ENCODE data around the gene GPN1. TPM values are rescaled to one million over a fixed set of nuclear protein-coding genes. Genes with fewer than 3 reads are reported as not detected.

The GPN1 gene
- total RNA-seq, 1 donor from 2014 or later, result 37.5 TPM

GRCh38 chr2:27661371-27661770, 32.5 kb downstream of the GPN1 start:
- Mint-ChIP-seq H3K4me3 (ENCODE audit: unreplicated experiment) (no peak overlapping the region), H3K9me3 (ENCODE audit: unreplicated experiment) (peaks cover 2% of the 10 kb centered on the region), H3K4me1 (ENCODE audit: low read depth, unreplicated experiment) (peaks cover 10% of the 10 kb centered on the region), H3K27me3 (ENCODE audit: unreplicated experiment) (peaks cover 4% of the 10 kb centered on the region), H3K27ac (ENCODE audit: unreplicated experiment) (no peak overlapping the region), H3K36me3 (ENCODE audit: unreplicated experiment) (no peaks in the 10 kb centered on the region)
- DNase-seq, result no peak
- TF ChIP-seq CTCF (IDR thresholded peaks at IDR 0.05; ENCODE audit: partially characterized antibody, unreplicated experiment), result no peak

GRCh38 chr2:27663285-27664153, 34.7 kb downstream of the GPN1 start, which contains the start of the genes SLC4A1AP and SUPT7L:
TSS of gene SLC4A1AP (plus strand) at chr2:27663889. CDS start at chr2:27663915, 26 bp downstream.
TSS of gene SUPT7L (minus strand) at chr2:27663614. CDS start at chr2:27662192, 1,422 bp downstream.
- Mint-ChIP-seq H3K27me3 (ENCODE audit: unreplicated experiment) (peaks cover 4% of the 10 kb centered on the region), H3K9me3 (ENCODE audit: unreplicated experiment) (peaks cover 2% of the 10 kb centered on the region), H3K4me3 (ENCODE audit: unreplicated experiment) (peak within 1 kb of the TSS; percentile 100), H3K4me1 (ENCODE audit: low read depth, unreplicated experiment) (peaks cover 10% of the 10 kb centered on the region), H3K27ac (ENCODE audit: unreplicated experiment) (peak within 1 kb of the TSS; percentile 100), H3K36me3 (ENCODE audit: unreplicated experiment) (no peaks in the 10 kb centered on the region)
- TF ChIP-seq CTCF (IDR thresholded peaks at IDR 0.05; ENCODE audit: partially characterized antibody, unreplicated experiment), result no peak
- DNase-seq, result peak; percentile 79

GRCh38 chr2:27664154-27664574, 35.3 kb downstream of the GPN1 start:
- Mint-ChIP-seq H3K9me3 (ENCODE audit: unreplicated experiment) (peaks cover 2% of the 10 kb centered on the region), H3K27ac (ENCODE audit: unreplicated experiment) (peak overlapping the region; percentile 100), H3K36me3 (ENCODE audit: unreplicated experiment) (no peaks in the 10 kb centered on the region), H3K27me3 (ENCODE audit: unreplicated experiment) (peaks cover 4% of the 10 kb centered on the region), H3K4me1 (ENCODE audit: low read depth, unreplicated experiment) (peaks cover 10% of the 10 kb centered on the region), H3K4me3 (ENCODE audit: unreplicated experiment) (peak overlapping the region; percentile 100)
- no peak for DNase-seq
- no peak for TF ChIP-seq CTCF (IDR thresholded peaks at IDR 0.05; ENCODE audit: partially characterized antibody, unreplicated experiment)

- Mint-ChIP-seq H3K36me3 (ENCODE audit: unreplicated experiment) (no peaks in the 10 kb centered on the region), H3K4me3 (ENCODE audit: unreplicated experiment) (peak overlapping the region; percentile 100), H3K27ac (ENCODE audit: unreplicated experiment) (peak overlapping the region; percentile 64), H3K4me1 (ENCODE audit: low read depth, unreplicated experiment) (peaks cover 10% of the 10 kb centered on the region), H3K9me3 (ENCODE audit: unreplicated experiment) (peaks cover 2% of the 10 kb centered on the region), H3K27me3 (ENCODE audit: unreplicated experiment) (peaks cover 4% of the 10 kb centered on the region)
- TF ChIP-seq CTCF (IDR thresholded peaks at IDR 0.05; ENCODE audit: partially characterized antibody, unreplicated experiment), result no peak
- no peak for DNase-seq
Measured at GRCh38 chr2:27664622-27665363, 35.9 kb downstream of the GPN1 start.

All from glutamatergic neuron (in vitro differentiated cells).